ENCODE data around the gene SERPINB6.
"Not testable (repeated sequence)": the region's sequence is repeated elsewhere in the genome, so short reads cannot be mapped to it uniquely, and the experiment has no call there.

The SERPINB6 gene

DNA sequence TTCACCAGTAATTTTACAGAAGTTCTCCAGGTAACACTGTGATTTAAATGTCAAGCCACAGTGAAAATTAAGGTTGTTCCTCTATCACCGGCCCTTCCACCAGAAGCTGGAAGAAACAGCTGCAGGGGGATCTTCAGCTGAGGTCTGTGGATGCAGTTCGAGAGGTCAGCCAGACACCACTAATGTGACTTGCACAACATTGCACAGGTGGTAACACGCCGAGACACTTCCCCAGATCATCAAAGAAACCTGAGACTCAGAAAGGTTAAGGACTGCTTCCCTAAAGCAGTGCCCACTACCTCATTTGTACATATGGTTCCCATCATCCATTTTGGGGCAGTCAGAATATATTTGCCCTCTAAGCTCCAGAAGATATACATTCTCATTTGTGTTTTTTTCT is 60.2 kb downstream of the SERPINB6 start:
- DNase-seq (ENCODE audit: low read depth) = no peak

DNA sequence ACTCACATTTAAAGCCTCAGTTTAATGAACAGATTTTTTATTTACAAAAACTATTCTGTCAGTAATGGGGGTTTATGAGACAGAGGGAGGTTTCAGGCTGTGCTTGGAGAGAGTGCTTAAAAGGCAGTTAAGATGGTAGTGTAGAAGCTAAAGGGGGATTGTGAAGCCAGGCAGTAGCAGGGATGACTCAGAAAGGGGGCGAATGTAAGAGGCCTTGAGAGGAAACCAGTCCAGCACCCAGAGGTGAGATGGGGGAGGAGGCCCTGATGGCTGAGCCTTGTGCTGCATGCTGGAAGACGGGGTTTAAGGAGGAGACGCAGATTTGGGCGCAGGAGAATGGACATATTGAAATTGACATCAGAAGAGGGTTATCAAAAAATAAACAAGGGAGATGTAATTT is 61.6 kb downstream of the SERPINB6 start:
- no peak for DNase-seq (ENCODE audit: low read depth)

DNA sequence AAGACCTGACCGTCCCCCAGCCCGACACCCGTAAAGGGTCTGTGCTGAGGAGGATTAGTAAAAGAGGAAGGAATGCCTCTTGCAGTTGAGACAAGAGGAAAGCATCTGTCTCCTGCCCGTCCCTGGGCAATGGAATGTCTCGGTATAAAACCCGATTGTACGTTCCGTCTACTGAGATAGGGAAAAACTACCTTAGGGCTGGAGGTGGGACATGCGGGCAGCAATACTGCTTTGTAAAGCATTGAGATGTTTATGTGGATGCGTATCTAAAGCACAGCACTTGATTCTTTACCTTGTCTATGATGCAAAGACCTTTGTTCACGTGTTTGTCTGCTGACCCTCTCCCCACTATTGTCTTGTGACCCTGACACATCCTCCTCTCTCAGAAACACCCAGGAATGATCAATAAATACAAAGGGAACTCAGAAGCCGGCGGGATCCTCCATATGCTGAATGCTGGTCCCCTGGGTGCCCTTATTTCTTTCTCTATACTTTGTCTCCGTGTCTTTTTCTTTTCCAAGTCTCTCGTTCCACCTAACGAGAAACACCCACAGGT is 62.2 kb downstream of the SERPINB6 start:
- DNase-seq (ENCODE audit: low read depth) = not testable (repeated sequence)

DNA sequence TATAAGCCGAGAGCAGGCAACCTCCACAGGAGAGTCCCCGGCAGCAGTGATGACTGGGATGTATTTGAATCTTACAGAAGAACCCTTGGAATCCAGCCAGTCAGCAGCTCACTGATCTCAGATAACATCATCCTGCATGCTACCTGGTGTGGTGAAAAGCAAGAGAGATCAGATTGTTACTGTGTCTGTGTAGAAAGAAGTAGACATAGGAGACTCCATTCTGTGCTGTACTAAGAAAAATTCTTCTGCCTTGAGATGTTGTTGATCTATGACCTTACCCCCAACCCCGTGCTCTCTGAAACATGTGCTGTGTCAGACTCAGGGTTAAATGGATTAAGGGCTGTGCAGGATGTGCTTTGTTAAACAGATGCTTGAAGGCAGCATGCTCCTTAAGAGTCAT is 62.9 kb downstream of the SERPINB6 start:
- DNase-seq (ENCODE audit: low read depth) = not testable (repeated sequence)

DNA sequence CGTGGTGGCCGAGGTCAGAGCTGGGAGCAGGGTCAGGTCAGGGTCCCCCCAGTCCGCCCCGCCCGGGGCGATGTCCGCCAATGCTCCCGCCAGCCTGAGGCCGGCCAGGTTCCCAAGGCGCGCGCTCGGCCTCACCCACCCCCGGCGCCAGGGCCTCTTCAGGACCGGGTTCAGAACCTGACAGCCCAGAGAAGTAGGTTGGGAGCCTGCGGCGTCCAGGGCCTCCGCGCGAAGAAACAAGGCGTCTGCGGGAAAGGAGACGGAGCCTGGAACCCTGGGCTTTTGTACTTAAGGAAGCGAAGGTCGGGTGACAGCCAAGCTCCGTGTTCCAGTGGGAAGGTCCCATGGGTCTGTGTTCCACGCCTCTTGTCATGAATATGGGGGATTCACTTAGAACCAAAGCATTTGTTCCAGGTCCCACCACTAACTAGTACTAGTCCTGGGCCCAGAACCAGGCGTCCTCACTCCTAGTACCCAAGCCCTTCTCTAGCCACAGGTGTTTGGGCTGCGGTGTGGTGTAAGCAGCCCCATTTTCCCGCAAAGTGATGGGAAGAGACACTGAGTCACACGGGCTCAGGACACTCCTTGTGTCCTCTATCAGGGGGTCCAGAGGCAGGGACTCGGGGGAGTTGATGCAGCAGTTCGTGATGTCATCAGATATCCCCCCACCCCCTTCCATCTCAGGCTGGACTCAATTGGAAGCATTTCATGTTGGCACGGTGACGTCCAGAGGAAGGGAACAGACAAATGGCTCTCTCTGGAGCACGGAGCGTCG is 67.8 kb downstream of the SERPINB6 start:
- not testable (repeated sequence) for DNase-seq (ENCODE audit: low read depth)

DNA sequence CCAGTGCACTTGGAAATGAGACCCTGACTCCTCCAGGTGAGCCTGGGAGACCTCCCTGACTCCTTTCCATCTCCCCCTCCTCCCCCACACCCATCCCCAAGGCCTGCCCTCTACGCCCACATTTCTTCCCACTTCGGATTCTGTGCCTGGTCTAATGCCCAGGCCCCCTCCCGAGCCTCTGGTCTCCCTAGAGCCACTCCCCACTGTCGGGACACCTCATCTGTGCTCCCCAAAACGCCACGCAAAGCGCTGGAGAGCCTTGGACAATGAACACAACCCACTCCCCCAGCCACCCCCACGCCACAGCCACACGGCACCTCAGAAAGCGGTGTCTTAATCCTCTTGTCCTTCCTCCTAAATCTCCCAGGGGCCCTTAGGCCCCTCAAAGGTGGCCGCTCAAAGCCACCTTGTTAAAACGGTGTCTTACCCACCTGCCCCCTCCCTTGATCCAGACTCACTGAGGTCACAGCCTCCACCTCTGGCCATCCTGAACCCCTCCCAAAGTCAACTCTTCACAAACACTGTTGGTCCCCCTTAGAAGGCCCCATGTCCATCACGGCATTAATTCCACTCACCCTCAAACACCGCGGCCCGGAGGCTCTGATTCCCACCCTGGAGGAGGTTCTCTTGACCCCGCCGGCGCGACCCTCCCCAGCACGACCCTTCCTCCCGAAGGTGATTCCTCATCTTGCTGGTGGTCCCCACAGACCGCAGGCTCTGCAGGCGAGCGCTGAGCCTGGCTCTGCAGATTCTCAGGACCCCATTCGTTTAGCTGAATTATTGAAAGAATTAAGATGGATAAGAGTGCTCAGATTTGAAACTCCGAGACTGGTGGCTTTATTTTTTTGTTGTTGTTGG is 69.5 kb downstream of the SERPINB6 start:
- DNase-seq (ENCODE audit: low read depth) = not testable (repeated sequence)

DNA sequence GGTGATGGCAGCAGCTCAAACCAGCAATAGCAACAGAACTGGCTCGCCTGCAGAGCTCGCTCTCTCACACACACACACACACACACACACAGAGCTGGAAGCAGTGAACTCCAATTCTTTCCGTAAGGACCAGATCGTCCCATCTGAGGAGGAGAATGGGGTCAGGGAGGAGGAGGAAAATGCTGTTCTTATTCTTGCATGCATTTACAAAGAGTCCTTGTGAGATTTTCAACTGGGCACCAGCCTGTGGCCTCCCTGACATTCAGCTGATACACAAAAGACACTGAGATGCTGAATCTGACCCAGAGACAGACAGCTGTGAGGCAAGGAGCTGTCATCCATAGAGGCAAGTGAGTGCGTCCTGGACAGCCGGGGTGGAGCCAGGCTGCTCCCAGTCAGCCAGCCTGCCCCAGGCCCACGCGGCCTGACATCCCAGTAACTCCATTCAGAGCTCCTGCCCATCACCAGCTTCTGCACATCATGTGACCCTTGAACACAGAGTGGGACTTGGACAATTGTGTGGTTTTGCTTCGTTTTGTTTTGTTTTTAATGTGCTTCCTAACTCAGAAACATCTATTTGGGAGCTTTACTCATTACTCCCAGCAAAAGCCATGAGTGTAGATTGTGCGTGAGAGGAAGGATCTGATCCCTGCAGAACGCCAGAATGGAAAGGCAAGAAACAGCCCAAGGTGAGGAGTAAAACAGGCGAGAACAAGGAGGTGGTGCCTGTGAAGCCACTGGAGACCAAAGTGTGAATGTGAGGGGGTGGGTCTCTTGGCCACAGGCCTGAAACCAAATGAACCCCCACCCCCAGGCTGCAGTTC is 70.3 kb downstream of the SERPINB6 start:
- DNase-seq (ENCODE audit: low read depth) = peak; percentile 19

DNA sequence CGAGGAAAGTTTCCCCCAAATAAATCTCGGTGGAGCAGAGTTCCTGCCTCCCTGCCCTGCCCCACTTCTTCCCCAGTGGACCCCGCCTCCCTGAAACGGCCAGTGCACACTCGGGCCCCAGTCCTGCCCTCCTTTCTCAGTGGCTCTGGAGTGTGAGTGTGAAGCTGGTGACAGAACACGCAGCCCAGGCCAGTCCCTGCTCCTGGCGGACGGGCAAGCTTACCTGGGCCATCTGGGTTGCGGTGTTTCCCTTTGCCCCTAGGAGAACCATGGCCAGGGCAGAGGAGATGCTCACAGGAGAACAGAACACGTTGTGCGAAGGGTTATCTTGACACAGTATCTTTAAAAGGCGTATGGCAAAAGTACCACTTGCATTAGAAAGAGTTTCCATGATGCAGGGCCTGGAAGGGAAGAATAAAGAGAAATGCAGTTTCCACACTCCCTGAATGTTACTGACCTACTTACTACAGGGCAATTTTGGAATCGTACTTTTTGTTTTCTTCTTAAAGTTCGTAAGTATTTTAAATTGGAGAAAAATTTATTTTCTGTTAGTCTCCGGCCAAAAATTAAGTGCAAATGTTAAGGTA is 71.1 kb downstream of the SERPINB6 start:
- DNase-seq (ENCODE audit: low read depth) = peak; percentile 24

DNA sequence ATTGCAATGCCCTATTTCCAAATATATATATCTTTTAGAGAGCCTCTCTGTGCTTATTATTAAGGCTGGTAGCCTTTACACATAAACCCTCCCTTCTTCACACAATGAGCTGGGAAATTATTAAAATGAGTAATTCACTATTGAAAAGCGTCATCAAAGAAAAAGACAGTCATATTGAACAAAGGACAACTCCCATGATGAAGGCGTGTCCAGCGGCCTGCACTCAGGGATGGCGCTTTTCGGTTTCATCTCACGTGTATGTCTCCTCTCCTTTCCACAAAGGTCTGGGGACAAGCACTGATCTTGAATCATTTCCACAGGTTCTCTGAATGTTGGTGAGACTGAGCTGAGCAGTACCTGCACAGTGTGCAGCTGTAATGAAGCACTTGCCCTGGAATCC is 71.8 kb downstream of the SERPINB6 start:
- no peak for DNase-seq (ENCODE audit: low read depth)

Data from fibroblast of gingiva (primary cell).